ENCODE measurements around the gene BANP.
"Not testable (repeated sequence)": the region's sequence is repeated elsewhere in the genome, so short reads cannot be mapped to it uniquely, and the experiment has no call there.

BANP gene

DNA sequence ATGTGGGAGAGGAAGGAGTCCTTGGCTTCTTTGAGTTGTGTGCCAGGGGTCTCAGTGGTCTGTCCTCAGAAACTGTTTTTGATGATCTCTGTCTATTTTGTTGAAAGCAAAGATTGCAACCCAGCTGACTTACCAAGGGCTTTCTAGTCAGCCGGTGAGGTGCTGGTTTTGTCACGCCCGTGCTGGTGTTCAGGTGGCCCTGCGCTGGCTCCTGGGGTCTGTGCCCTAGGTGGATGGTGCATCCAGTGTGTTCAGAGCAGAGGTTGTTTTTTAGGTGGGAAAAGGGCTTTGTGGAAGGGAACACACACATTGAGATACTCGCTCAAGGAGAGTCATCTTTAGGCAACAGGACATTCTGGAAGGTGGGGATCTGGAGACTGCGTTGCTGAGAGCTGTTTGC, 51.0 kb downstream of the BANP start:
- no peak for DNase-seq

GRCh38 chr16:88002749-88003148, 51.5 kb downstream of the BANP start:
- DNase-seq, result no peak

GRCh38 chr16:88003316-88003715, 52.1 kb downstream of the BANP start:
- no peak for DNase-seq

- DNase-seq, result no peak
Measured at GRCh38 chr16:88003736-88004135, 52.5 kb downstream of the BANP start.

GRCh38 chr16:88004391-88004790, 53.2 kb downstream of the BANP start:
- no peak for DNase-seq

DNA sequence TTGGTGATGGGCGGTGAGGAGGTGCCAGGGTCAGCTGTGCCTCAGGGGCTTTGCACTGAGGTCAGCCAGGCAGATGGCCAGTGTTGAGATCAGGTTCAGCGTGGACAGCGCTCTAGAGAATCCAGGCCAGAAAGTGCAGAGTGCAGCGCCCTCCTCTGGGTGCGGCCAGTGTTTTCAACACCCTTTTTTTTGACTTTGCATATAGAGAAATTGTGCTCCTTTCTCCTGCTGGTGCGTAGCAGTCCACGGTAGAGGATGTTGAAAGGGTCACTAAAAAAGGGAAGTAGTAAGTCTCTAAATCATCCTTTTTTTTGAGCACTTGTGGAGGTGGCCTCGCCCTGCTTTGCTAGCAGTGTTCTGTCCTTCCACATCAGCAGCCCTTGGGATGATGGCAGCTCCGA, 53.9 kb downstream of the BANP start:
- no peak for DNase-seq

DNA sequence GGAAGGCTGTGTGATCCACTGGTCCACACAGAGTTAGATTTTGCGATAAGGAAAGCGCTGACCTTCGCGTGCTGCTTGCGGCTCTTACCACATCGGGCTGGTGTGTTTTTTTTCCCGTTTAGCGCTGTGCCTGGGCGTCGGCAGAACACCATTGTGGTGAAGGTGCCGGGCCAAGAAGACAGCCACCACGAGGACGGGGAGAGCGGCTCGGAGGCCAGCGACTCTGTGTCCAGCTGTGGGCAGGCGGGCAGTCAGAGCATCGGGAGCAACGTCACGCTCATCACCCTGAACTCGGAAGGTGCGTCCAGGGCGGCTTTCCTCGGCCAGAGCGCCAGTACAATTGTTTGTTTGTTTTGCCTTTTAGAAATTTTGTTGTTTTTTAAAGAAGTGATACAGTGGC, 54.7 kb downstream of the BANP start:
- no peak for DNase-seq

DNA sequence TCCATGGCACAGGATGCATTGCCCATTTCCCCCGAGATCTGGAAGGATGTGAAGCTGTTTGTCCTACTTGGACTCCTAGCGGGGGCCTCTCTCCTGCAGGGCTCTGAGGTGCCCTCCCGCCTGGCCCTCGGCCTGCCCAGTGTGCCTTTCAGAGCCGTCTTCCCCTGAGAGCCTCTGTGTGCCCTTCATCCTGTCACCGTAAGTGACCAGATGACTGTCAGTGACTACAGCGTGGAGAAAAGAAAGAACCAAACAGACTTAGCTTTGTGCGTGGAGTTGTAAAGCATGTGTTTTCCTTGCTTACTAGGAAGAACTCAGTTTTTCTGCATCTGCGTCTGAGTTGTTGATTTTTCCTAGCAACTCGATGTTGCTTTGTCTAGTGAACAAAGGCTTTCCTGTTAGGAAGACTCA, 56.1 kb downstream of the BANP start:
- peak; percentile 62 for DNase-seq

GRCh38 chr16:88008840-88009239, 57.6 kb downstream of the BANP start:
- DNase-seq, result no peak

- DNase-seq, result peak; percentile 15
Measured at GRCh38 chr16:88009563-88010342, 58.5 kb downstream of the BANP start.

DNA sequence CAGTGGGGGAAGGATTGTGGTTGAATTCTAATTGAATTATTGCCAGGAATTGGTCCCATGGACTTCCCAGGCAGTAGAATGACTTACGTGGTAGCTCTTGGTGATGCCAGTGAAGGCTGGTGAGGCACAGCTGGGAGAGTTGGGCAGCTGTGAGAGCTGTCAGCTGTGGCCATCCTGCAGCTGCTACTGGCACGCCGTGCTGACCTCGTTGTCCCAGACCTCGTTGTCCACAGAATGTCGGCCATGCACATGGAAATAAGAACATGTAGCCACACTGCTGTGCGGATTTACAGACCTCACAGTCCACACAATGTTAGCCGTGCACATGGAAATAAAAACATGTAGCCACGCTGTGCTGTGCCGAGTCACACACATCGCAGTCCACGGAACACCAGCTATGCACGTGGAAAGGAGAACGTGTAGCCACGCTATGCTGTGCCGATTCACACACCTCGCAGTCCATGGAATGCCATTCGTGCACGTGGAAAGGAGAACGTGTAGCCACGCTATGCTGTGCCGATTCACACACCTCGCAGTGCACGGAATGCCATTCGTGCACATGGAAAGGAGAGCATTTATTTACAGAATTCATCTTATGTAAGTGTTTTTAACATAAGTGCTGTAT, 59.2 kb downstream of the BANP start:
- DNase-seq, result no peak

DNA sequence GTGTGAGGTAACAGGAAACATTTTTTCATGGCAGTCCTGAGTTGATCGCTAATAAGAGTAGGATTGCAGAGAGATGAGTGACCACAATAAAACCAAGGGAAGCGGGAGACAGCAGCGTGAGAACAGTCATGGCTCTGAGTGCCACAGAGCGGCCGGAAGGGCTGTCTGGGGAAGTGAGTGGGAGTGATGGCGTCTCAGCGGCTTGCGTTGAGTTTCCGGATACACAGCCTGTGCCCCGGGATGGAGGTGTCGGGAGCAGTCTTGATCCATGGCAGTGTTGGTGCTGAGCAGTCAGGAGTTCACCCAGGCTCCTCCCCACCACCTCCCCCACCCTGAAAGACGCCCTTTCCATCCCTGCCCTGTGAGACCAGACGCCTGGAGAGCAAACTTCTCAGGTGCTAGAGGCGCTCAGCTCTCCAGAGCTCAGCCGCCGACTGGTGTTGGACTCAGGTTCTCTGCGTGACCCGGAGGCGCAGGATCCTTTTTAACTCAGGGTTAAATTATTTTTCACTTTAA, 59.8 kb downstream of the BANP start:
- DNase-seq, result no peak

DNA sequence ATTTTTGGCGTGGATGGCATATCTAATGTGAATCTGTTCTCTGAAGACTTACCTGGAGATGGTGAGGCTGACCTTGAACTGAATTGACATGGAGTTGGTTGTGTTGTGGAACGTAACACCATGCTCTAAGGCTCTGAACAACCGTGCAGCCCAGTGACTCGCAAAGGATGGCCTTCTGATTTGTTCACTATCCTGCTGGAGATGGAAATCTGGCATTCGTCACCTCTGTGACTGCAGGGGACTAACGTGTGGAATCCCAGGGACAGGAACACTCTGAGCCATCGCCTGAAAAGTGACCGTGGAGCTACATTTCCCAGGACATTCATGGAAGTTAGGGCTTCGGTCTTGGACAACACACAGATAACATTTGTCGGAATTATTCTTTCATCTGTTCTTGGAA, 61.1 kb downstream of the BANP start:
- DNase-seq, result no peak

- DNase-seq, result no peak
Measured at GRCh38 chr16:88013091-88013609, 61.9 kb downstream of the BANP start.

DNA sequence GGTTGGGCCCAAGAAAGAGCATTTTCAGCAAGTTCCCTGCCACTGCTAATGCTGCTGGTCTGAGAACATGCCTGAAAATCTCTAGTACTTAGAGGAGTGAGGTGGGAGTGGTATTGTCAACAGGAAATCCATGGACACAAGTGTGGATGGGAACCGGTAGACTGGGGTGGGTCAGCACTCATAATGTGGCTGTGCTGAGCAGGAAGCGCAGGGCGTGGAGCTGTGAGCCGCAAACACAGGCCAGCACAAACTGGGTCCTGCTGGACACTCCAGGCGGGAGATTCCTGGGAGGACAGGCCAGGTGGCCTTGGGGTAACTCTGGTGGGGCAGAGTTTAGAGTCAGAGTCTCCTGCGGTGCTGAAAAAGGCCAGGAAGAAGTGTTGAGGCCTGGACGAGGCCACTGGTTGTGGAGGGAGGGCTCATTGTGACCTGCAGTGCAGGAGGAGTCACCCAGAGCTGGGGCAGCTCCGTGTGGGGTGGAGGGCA, 62.6 kb downstream of the BANP start:
- DNase-seq, result no peak

GRCh38 chr16:88014252-88014781, 63.1 kb downstream of the BANP start:
- no peak for DNase-seq

GRCh38 chr16:88014954-88015805, 63.9 kb downstream of the BANP start:
- DNase-seq, result no peak

GRCh38 chr16:88015806-88016140, 64.5 kb downstream of the BANP start:
- no peak for DNase-seq

DNA sequence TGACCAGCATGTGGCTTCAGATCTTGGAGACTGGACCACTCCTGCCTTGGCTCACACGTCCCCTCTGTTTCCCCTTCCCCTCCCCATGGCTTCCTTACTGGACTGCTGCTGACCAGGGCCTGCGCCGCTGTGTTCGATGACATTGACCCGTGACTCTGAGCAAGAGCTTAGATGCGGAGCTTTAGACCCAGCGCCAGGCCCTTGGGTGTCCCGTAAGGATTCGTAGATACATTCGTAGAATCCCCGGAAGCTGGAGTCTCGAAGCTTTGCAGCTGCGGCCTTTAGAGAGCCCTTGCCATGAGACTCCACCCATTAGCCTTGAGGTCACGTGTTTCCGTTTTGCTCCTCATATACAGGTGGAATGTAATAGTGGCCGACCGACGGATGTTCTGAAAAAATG, 65.2 kb downstream of the BANP start:
- not testable (repeated sequence) for DNase-seq

DNA sequence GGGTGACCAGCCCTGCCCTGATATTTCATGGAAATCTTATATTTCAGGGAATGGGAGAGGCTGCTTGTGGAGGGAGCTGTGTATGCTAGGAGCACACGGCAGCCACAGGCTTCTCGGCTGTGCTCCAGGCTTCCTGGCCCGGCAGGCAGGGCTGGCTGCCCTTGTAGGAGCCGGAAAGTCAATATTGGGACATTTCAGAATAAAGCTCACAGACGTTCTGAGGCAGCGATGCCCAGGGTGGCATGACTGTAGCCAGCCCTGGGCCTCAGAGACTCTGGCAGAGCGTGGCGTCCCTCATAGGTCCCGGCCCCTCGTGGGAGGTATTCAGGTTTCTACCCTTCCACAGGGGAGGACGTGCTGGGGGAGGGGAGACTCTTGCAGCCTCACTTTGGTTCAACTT, 65.7 kb downstream of the BANP start:
- DNase-seq, result no peak

- no peak for DNase-seq
Measured at GRCh38 chr16:88017587-88018101, 66.4 kb downstream of the BANP start.

- DNase-seq, result not testable (repeated sequence)
Measured at GRCh38 chr16:88018382-88018781, 67.1 kb downstream of the BANP start.

Data from midbrain (tissue), 1 donor.